ENCODE results near the gene PDE7B. TPM values are rescaled to one million over a fixed set of nuclear protein-coding genes. Genes with fewer than 3 reads are reported as not detected.

Gene PDE7B
- total RNA-seq, 1 experiment from 2014 or later, result not detected

DNA sequence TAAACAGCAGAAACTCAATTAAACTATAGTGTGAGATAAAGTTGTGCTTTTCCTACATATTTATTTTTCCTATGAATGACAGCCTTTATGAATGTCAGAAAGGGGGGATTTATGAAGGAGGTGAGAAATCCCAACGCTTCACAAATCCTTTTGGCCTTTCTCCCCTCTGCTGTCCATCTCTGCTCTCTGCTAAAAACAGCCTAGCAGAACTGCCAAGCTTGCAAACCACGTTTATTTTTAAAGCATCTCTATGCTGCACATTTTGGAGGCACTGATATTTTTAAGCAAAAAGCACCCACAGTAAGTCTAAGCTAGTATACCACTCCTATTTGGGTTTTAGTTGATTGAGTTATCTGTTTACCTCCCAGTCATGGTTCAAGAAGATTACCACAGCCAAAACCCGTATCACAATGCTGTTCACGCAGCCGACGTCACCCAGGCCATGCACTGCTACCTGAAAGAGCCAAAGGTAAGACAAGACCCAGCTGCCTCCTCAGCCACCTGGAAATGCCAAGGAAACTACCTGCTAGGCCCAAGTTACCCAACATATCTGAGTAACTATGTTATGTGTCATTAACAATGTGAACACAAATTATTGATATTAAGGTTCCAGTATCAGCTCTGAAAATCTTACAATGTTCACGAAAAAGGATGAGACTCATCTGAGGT lies 302.3 kb downstream of the PDE7B start:
- Histone ChIP-seq H4K20me1 (ENCODE audit: insufficient read depth, low read depth, low read length) (no peaks in the 10 kb centered on the region), H3K36me3 (ENCODE audit: insufficient read depth, low read length) (no peaks in the 10 kb centered on the region), H3K27me3 (ENCODE audit: low read length) (no peaks in the 10 kb centered on the region), H3K79me2 (ENCODE audit: low read length) (no peaks in the 10 kb centered on the region), H2AFZ (ENCODE audit: low read length) (no peak overlapping the region), H3K9ac (ENCODE audit: low read length) (no peak overlapping the region), H3K4me3 (ENCODE audit: low read length) (no peak overlapping the region), H3K27ac (ENCODE audit: low read length) (no peak overlapping the region), H3K9me3 (ENCODE audit: low read length) (no peaks in the 10 kb centered on the region), H3K9me2 (replicated peaks; ENCODE audit: insufficient read depth, low read length) (no peaks in the 10 kb centered on the region), H3K4me1 (ENCODE audit: low read length) (no peaks in the 10 kb centered on the region), H3K4me2 (ENCODE audit: low read depth, low read length, poor library complexity, severe bottlenecking) (no peak overlapping the region)
- DNase-seq, result no peak

GRCh38 chr6:136155191-136155590 lies 303.7 kb downstream of the PDE7B start:
- Histone ChIP-seq H3K4me2 (ENCODE audit: low read depth, low read length, poor library complexity, severe bottlenecking) (no peak overlapping the region), H3K27ac (ENCODE audit: low read length) (no peak overlapping the region), H3K9me3 (ENCODE audit: low read length) (no peaks in the 10 kb centered on the region), H4K20me1 (ENCODE audit: insufficient read depth, low read depth, low read length) (no peaks in the 10 kb centered on the region), H3K27me3 (ENCODE audit: low read length) (no peaks in the 10 kb centered on the region), H3K4me1 (ENCODE audit: low read length) (no peaks in the 10 kb centered on the region), H3K4me3 (ENCODE audit: low read length) (no peak overlapping the region), H3K9ac (ENCODE audit: low read length) (no peak overlapping the region), H3K36me3 (ENCODE audit: insufficient read depth, low read length) (no peaks in the 10 kb centered on the region), H3K9me2 (replicated peaks; ENCODE audit: insufficient read depth, low read length) (no peaks in the 10 kb centered on the region), H3K79me2 (ENCODE audit: low read length) (no peaks in the 10 kb centered on the region), H2AFZ (ENCODE audit: low read length) (no peak overlapping the region)
- no peak for DNase-seq

GRCh38 chr6:136157743-136158142 lies 306.2 kb downstream of the PDE7B start:
- Histone ChIP-seq H3K27ac (ENCODE audit: low read length) (no peak overlapping the region), H3K27me3 (ENCODE audit: low read length) (no peaks in the 10 kb centered on the region), H3K36me3 (ENCODE audit: insufficient read depth, low read length) (no peaks in the 10 kb centered on the region), H3K9me2 (replicated peaks; ENCODE audit: insufficient read depth, low read length) (no peaks in the 10 kb centered on the region), H3K4me2 (ENCODE audit: low read depth, low read length, poor library complexity, severe bottlenecking) (no peak overlapping the region), H3K4me3 (ENCODE audit: low read length) (no peak overlapping the region), H3K9me3 (ENCODE audit: low read length) (no peaks in the 10 kb centered on the region), H4K20me1 (ENCODE audit: insufficient read depth, low read depth, low read length) (no peaks in the 10 kb centered on the region), H3K4me1 (ENCODE audit: low read length) (no peaks in the 10 kb centered on the region), H3K79me2 (ENCODE audit: low read length) (no peaks in the 10 kb centered on the region), H2AFZ (ENCODE audit: low read length) (no peak overlapping the region), H3K9ac (ENCODE audit: low read length) (no peak overlapping the region)
- DNase-seq, result no peak

- Histone ChIP-seq H2AFZ (ENCODE audit: low read length) (no peak overlapping the region), H3K36me3 (ENCODE audit: insufficient read depth, low read length) (no peaks in the 10 kb centered on the region), H3K4me3 (ENCODE audit: low read length) (no peak overlapping the region), H3K27ac (ENCODE audit: low read length) (no peak overlapping the region), H3K4me1 (ENCODE audit: low read length) (no peaks in the 10 kb centered on the region), H3K9me3 (ENCODE audit: low read length) (no peaks in the 10 kb centered on the region), H3K27me3 (ENCODE audit: low read length) (no peaks in the 10 kb centered on the region), H3K4me2 (ENCODE audit: low read depth, low read length, poor library complexity, severe bottlenecking) (no peak overlapping the region), H3K9me2 (replicated peaks; ENCODE audit: insufficient read depth, low read length) (no peaks in the 10 kb centered on the region), H4K20me1 (ENCODE audit: insufficient read depth, low read depth, low read length) (no peaks in the 10 kb centered on the region), H3K9ac (ENCODE audit: low read length) (no peak overlapping the region), H3K79me2 (ENCODE audit: low read length) (no peaks in the 10 kb centered on the region)
- DNase-seq, result no peak
Observed at GRCh38 chr6:136158387-136158821, 306.9 kb downstream of the PDE7B start.

- H3K27ac ChIP-seq (ENCODE audit: low read length), result no peak overlapping the region
- H3K4me2 ChIP-seq (ENCODE audit: low read depth, low read length, poor library complexity, severe bottlenecking), result no peak overlapping the region
- H3K36me3 ChIP-seq (ENCODE audit: insufficient read depth, low read length), result no peaks in the 10 kb centered on the region
- H3K9ac ChIP-seq (ENCODE audit: low read length), result no peak overlapping the region
- no peaks in the 10 kb centered on the region for H3K4me1 ChIP-seq (ENCODE audit: low read length)
- no peaks in the 10 kb centered on the region for H3K9me2 ChIP-seq (replicated peaks; ENCODE audit: insufficient read depth, low read length)
- H3K9me3 ChIP-seq (ENCODE audit: low read length), result no peaks in the 10 kb centered on the region
- no peak overlapping the region for H3K4me3 ChIP-seq (ENCODE audit: low read length)
- no peak for DNase-seq
- no peaks in the 10 kb centered on the region for H3K27me3 ChIP-seq (ENCODE audit: low read length)
- H4K20me1 ChIP-seq (ENCODE audit: insufficient read depth, low read depth, low read length), result no peaks in the 10 kb centered on the region
- no peaks in the 10 kb centered on the region for H3K79me2 ChIP-seq (ENCODE audit: low read length)
- H2AFZ ChIP-seq (ENCODE audit: low read length), result no peak overlapping the region
Observed at GRCh38 chr6:136158971-136159370, 307.5 kb downstream of the PDE7B start.

DNA sequence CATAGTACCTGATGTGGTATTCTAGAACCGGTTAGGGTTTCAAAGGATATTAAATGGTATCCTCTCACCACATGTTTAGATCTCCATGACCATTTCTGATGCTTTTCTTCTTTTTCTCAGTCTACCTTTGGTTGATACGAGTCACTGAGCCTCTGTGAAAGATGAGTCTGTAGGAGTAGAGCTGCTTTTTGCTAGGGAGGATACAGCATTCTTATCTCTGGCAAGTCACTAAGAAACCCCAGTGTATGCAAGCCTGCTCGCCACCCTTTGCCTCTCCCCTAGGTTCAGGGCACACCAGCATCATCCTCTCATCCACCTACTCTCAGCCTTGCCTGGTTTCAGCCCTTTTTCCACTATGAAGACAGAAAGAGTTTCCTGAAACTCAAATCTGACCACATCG lies 308.7 kb downstream of the PDE7B start:
- Histone ChIP-seq H3K4me2 (ENCODE audit: low read depth, low read length, poor library complexity, severe bottlenecking) (no peak overlapping the region), H3K36me3 (ENCODE audit: insufficient read depth, low read length) (no peaks in the 10 kb centered on the region), H4K20me1 (ENCODE audit: insufficient read depth, low read depth, low read length) (no peaks in the 10 kb centered on the region), H3K9ac (ENCODE audit: low read length) (no peak overlapping the region), H3K4me1 (ENCODE audit: low read length) (no peaks in the 10 kb centered on the region), H3K9me3 (ENCODE audit: low read length) (no peaks in the 10 kb centered on the region), H3K27ac (ENCODE audit: low read length) (no peak overlapping the region), H3K9me2 (replicated peaks; ENCODE audit: insufficient read depth, low read length) (no peaks in the 10 kb centered on the region), H2AFZ (ENCODE audit: low read length) (no peak overlapping the region), H3K79me2 (ENCODE audit: low read length) (no peaks in the 10 kb centered on the region), H3K27me3 (ENCODE audit: low read length) (no peaks in the 10 kb centered on the region), H3K4me3 (ENCODE audit: low read length) (no peak overlapping the region)
- DNase-seq, result no peak

DNA sequence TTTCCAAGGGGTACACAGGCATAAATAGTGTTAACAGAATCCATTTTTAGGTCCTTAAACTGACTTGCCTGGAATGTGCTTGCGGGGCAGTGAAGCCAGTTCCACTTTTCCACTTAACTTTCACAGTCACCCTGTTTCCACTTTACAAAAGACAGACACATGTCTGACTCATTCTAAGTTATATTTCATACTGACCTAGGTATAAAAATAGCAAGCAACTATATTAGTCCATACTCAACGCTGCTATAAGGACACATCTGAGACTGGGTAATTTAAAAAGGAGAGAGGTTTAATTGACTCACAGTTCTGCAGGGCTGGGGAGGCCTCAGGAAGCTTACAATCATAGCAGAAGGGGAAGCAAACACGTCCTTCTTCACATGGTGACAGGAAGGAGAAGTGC lies 310.4 kb downstream of the PDE7B start:
- H3K4me1 ChIP-seq (ENCODE audit: low read length), result no peaks in the 10 kb centered on the region
- no peaks in the 10 kb centered on the region for H3K9me3 ChIP-seq (ENCODE audit: low read length)
- H3K27ac ChIP-seq (ENCODE audit: low read length), result no peak overlapping the region
- H3K79me2 ChIP-seq (ENCODE audit: low read length), result no peaks in the 10 kb centered on the region
- no peak overlapping the region for H3K4me2 ChIP-seq (ENCODE audit: low read depth, low read length, poor library complexity, severe bottlenecking)
- no peaks in the 10 kb centered on the region for H3K9me2 ChIP-seq (replicated peaks; ENCODE audit: insufficient read depth, low read length)
- H3K36me3 ChIP-seq (ENCODE audit: insufficient read depth, low read length), result no peaks in the 10 kb centered on the region
- no peak overlapping the region for H3K4me3 ChIP-seq (ENCODE audit: low read length)
- H3K9ac ChIP-seq (ENCODE audit: low read length), result no peak overlapping the region
- no peaks in the 10 kb centered on the region for H3K27me3 ChIP-seq (ENCODE audit: low read length)
- no peak overlapping the region for H2AFZ ChIP-seq (ENCODE audit: low read length)
- DNase-seq, result no peak
- H4K20me1 ChIP-seq (ENCODE audit: insufficient read depth, low read depth, low read length), result no peaks in the 10 kb centered on the region

DNA sequence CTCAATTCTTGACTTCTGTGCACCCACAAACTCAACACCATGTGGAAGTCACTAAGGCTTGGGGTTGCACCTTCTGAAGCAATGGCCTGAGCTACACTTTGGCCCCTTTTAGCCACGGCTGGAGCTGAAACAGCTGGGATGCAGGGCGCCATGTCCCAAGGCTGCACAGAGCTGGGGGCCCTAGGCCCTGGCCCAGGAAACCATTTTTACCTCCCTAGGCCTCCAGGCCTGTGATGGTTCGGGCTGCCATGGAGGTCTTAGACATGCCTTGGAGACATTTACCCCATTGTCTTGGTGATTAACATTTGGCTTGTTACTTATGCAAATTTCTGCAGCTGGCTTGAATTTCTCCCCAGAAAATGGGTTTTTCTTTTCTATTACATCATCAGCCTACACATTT lies 311.8 kb downstream of the PDE7B start:
- Histone ChIP-seq H3K9ac (ENCODE audit: low read length) (no peak overlapping the region), H2AFZ (ENCODE audit: low read length) (no peak overlapping the region), H3K4me2 (ENCODE audit: low read depth, low read length, poor library complexity, severe bottlenecking) (no peak overlapping the region), H3K27me3 (ENCODE audit: low read length) (no peaks in the 10 kb centered on the region), H3K9me2 (replicated peaks; ENCODE audit: insufficient read depth, low read length) (no peaks in the 10 kb centered on the region), H3K4me1 (ENCODE audit: low read length) (no peaks in the 10 kb centered on the region), H3K27ac (ENCODE audit: low read length) (no peak overlapping the region), H4K20me1 (ENCODE audit: insufficient read depth, low read depth, low read length) (no peaks in the 10 kb centered on the region), H3K79me2 (ENCODE audit: low read length) (no peaks in the 10 kb centered on the region), H3K36me3 (ENCODE audit: insufficient read depth, low read length) (no peaks in the 10 kb centered on the region), H3K9me3 (ENCODE audit: low read length) (no peaks in the 10 kb centered on the region), H3K4me3 (ENCODE audit: low read length) (no peak overlapping the region)
- no peak for DNase-seq

All from Karpas-422 (cell line).